D341Med (cell line): ENCODE results near the gene SLC25A44.
"Not testable (repeated sequence)": the region's sequence is repeated elsewhere in the genome, so short reads cannot be mapped to it uniquely, and the experiment has no call there.

ENCODE experiments used
- DNase-seq: peaks from one replicate; pipeline ENCODE4 v3.0.0; 2012; ENCODE audit warnings: low spot score

The SLC25A44 gene

GRCh38 chr1:156204686-156205085 is 10.8 kb downstream of the SLC25A44 start:
- no peak for DNase-seq

- DNase-seq, result no peak
Observed at GRCh38 chr1:156211243-156211642, 17.3 kb downstream of the SLC25A44 start.

- no peak for DNase-seq
Observed at GRCh38 chr1:156212130-156212529, 18.2 kb downstream of the SLC25A44 start.

GRCh38 chr1:156212833-156213643 is 19.1 kb downstream of the SLC25A44 start, which contains the start of gene PMF1:
TSS of gene PMF1 (plus strand) at chr1:156213007. CDS start at chr1:156213016, 9 bp downstream.
- peak; percentile 100 for DNase-seq

- DNase-seq, result no peak
Observed at GRCh38 chr1:156213644-156213966, 19.7 kb downstream of the SLC25A44 start.

GRCh38 chr1:156214024-156214748 is 20.3 kb downstream of the SLC25A44 start:
- no peak for DNase-seq

GRCh38 chr1:156216361-156217086 is 22.6 kb downstream of the SLC25A44 start:
- DNase-seq, result not testable (repeated sequence)

- no peak for DNase-seq
Observed at GRCh38 chr1:156217871-156218270, 24.0 kb downstream of the SLC25A44 start.

- DNase-seq, result no peak
Observed at GRCh38 chr1:156220226-156220625, 26.3 kb downstream of the SLC25A44 start.

- no peak for DNase-seq
Observed at GRCh38 chr1:156221986-156222692, 28.2 kb downstream of the SLC25A44 start.

- no peak for DNase-seq
Observed at GRCh38 chr1:156225677-156226014, 31.7 kb downstream of the SLC25A44 start.

- no peak for DNase-seq
Observed at GRCh38 chr1:156226116-156226538, 32.2 kb downstream of the SLC25A44 start.

GRCh38 chr1:156226782-156227181 is 32.9 kb downstream of the SLC25A44 start:
- DNase-seq, result no peak

GRCh38 chr1:156228501-156228900 is 34.6 kb downstream of the SLC25A44 start:
- no peak for DNase-seq

GRCh38 chr1:156229809-156230472 is 36.0 kb downstream of the SLC25A44 start:
- no peak for DNase-seq

- DNase-seq, result no peak
Observed at GRCh38 chr1:156230473-156230837, 36.6 kb downstream of the SLC25A44 start.

GRCh38 chr1:156232201-156232894 is 38.4 kb downstream of the SLC25A44 start:
- DNase-seq, result no peak

GRCh38 chr1:156233426-156234127 is 39.7 kb downstream of the SLC25A44 start:
- DNase-seq, result no peak

GRCh38 chr1:156236164-156236563 is 42.3 kb downstream of the SLC25A44 start:
- no peak for DNase-seq

GRCh38 chr1:156238248-156238647 is 44.3 kb downstream of the SLC25A44 start:
- no peak for DNase-seq
